Endothelial cell of umbilical vein (primary cell): ENCODE data around the gene ESYT2. TPM values are rescaled to one million over a fixed set of nuclear protein-coding genes. Genes with fewer than 3 reads are reported as not detected.
"Not testable (repeated sequence)": the region's sequence is repeated elsewhere in the genome, so short reads cannot be mapped to it uniquely, and the experiment has no call there.

ENCODE experiments used
- BruUV-seq: library from RNA; stranded (reverse); fragments of 400-500 nt; replicated peaks from 2 replicates; lab custom pipeline; 2021; lab: Mats Ljungman, UMichigan
- CTCF ChIA-PET: fragments of 300-600, 350-600 bp; sonication (Branson Sonifier 250); formaldehyde crosslinking; loops from one replicate; lab custom pipeline; 2021; ENCODE audit warnings: antibody characterized with exemption, inconsistent platforms; lab: Charles Lee
- POLR2A ChIA-PET: fragments of 300-600, 350-600 bp; sonication (Branson Sonifier 250); formaldehyde crosslinking; loops from one replicate; lab custom pipeline; 2021; ENCODE audit warnings: antibody characterized with exemption, inconsistent platforms; lab: Charles Lee
- DNase-seq: peaks from one replicate; pipeline ENCODE4 v3.0.0-alpha.2; 2011; ENCODE audit warnings: low read depth, low spot score
- FAIRE-seq: peaks from 2 replicates; lab custom pipeline; 2011; peaks lifted over from hg19 to GRCh38; lab: Jason Lieb, UNC
- H2AFZ ChIP-seq: 2 replicates; pipeline ENCODE4 v1.6.0; 2012; ENCODE audit warnings: low read depth, low read length, control low read depth, inconsistent platforms
- H3K27ac ChIP-seq: 2 replicates; pipeline ENCODE4 v1.5.1; 2011; ENCODE audit warnings: low read depth, mild to moderate bottlenecking, control low read depth, low read length, moderate library complexity; ENCODE audit not compliant: insufficient read depth
- H3K27me3 ChIP-seq, 2 experiments: 2 replicates each; pipeline versions ENCODE4 v1.6.0 to v1.6.1; 2011; ENCODE audit warnings: low read length in 2 of 2, mixed read lengths in 1 of 2; ENCODE audit not compliant: control insufficient read depth in 2 of 2, insufficient read depth in 2 of 2
- H3K36me3 ChIP-seq, 2 experiments: 2 replicates in 1 of 2; 3 replicates in 1 of 2; pipeline ENCODE4 v1.5.1; 2011; ENCODE audit warnings: low read length in 2 of 2, mild to moderate bottlenecking in 1 of 2, moderate library complexity in 1 of 2; ENCODE audit not compliant: control insufficient read depth in 2 of 2, insufficient read depth in 2 of 2; ENCODE audit errors: extremely low read depth in 1 of 2
- H3K4me1 ChIP-seq: 3 replicates; pipeline ENCODE4 v1.5.1; 2011; ENCODE audit warnings: mild to moderate bottlenecking, low read length; ENCODE audit not compliant: control insufficient read depth, insufficient read depth; ENCODE audit errors: extremely low read depth
- H3K4me2 ChIP-seq: 2 replicates; pipeline ENCODE4 v1.6.1; 2011; ENCODE audit warnings: low read length, control low read depth, mixed read lengths; ENCODE audit not compliant: insufficient read depth
- H3K4me3 ChIP-seq, 3 experiments: fragments of 200-600 bp in 1 of 3; sonication (generic), shearing (Covaris generic) in 1 of 3; replicated peaks in 1 of 3; 2 replicates each; pipeline ENCODE4 v1.5.1; 2011 to 2016; ENCODE audit warnings: control low read depth in 3 of 3, low read length in 3 of 3, mild to moderate bottlenecking in 2 of 3, inconsistent platforms in 1 of 3, low read depth in 1 of 3, moderate library complexity in 1 of 3; ENCODE audit not compliant: insufficient read depth in 1 of 3
- H3K79me2 ChIP-seq: 2 replicates; pipeline ENCODE4 v1.6.0; 2012; ENCODE audit warnings: low read length, inconsistent platforms; ENCODE audit not compliant: control insufficient read depth, insufficient read depth
- H3K9ac ChIP-seq: replicated peaks from 2 replicates; pipeline ENCODE3; 2011; ENCODE audit warnings: low read length, control low read depth; ENCODE audit not compliant: insufficient read depth; ENCODE audit errors: extremely low read depth
- H3K9me1 ChIP-seq: replicated peaks from 3 replicates; pipeline ENCODE4 v1.6.0; 2011; ENCODE audit warnings: mild to moderate bottlenecking, low read length; ENCODE audit not compliant: control insufficient read depth, insufficient read depth; ENCODE audit errors: extremely low read depth
- H3K9me3 ChIP-seq: replicated peaks from 2 replicates; pipeline ENCODE4 v1.5.1; 2012; ENCODE audit warnings: low read length, inconsistent platforms; ENCODE audit not compliant: control insufficient read depth, insufficient read depth
- H4K20me1 ChIP-seq: replicated peaks from 2 replicates; pipeline ENCODE3; 2011; ENCODE audit warnings: mild to moderate bottlenecking, low read length; ENCODE audit not compliant: control insufficient read depth, insufficient read depth; ENCODE audit errors: extremely low read depth
- EZH2 ChIP-seq: IDR thresholded peaks from 2 replicates; pipeline ENCODE4 v1.6.1; 2012; ENCODE audit warnings: borderline replicate concordance, low read depth, mild to moderate bottlenecking, moderate library complexity, low read length, inconsistent platforms; ENCODE audit not compliant: severe bottlenecking
- FOS ChIP-seq: IDR thresholded peaks from 2 replicates; pipeline ENCODE4 v1.6.1; 2011; ENCODE audit warnings: mild to moderate bottlenecking, low read length, moderate library complexity, borderline replicate concordance; ENCODE audit not compliant: insufficient read depth
- GATA2 ChIP-seq: IDR thresholded peaks from 2 replicates; pipeline ENCODE4 v1.7.0; 2011; ENCODE audit warnings: low read depth, mild to moderate bottlenecking, moderate library complexity, mixed read lengths, low read length; ENCODE audit not compliant: insufficient read length, insufficient read depth
- JUN ChIP-seq: IDR thresholded peaks from 2 replicates; pipeline ENCODE4 v1.6.1; 2011; ENCODE audit warnings: borderline replicate concordance, low read depth; ENCODE audit not compliant: insufficient read length, insufficient read depth
- MYC ChIP-seq: IDR thresholded peaks from one replicate; pipeline ENCODE4 v1.6.1; 2011; ENCODE audit warnings: mild to moderate bottlenecking, low read depth, low read length
- POLR2A ChIP-seq: IDR thresholded peaks from 2 replicates; pipeline ENCODE4 v1.6.1; 2012; ENCODE audit warnings: low read depth, mild to moderate bottlenecking, control low read depth, low read length
- POLR2AphosphoS5 ChIP-seq: IDR thresholded peaks from 2 replicates; pipeline ENCODE4 v1.6.1; 2012; ENCODE audit warnings: low read depth, mild to moderate bottlenecking, control low read depth, low read length, moderate library complexity; ENCODE audit not compliant: insufficient read depth
- dilution Hi-C: fragments of 300-500 bp; cut with MboI; formaldehyde crosslinking; loops from one replicate; pipeline ENCODE4 v1.15.0; 2019; ENCODE audit warnings: low sequenced_read_pairs; ENCODE audit not compliant: extremely low pct_ligation_motif_present
- intact Hi-C: fragments of 100-400 bp; cut with micrococcal nuclease; formaldehyde crosslinking; loops from one replicate; pipeline ENCODE4 v1.10.0; 2022
- polyA plus RNA-seq, 4 experiments: library from polyadenylated mRNA; depleted of rRNA in 3 of 4; stranded (reverse) in 3 of 4; unstranded in 1 of 4; fragments of >200 nt; gene quantifications; 2 replicates each; pipeline versions ENCODE4 v1.2.1 to v1.2.3, GENCODE V29; 2011 to 2012; ENCODE audit warnings: missing spikeins in 1 of 4
- total RNA-seq: library from RNA; stranded (reverse); gene quantifications from 2 replicates; pipeline ENCODE4 v1.2.3, GENCODE V29; 2021
- TF ChIP-seq, protein P1 (sequence below): IDR thresholded peaks from 2 replicates; pipeline ENCODE4 v1.6.1; 2011; ENCODE audit not compliant: insufficient read depth, insufficient read length
- TF ChIP-seq, protein P2 (sequence below), 2 donors: IDR thresholded peaks; 1 replicate in 1 of 2; 2 replicates in 1 of 2; pipeline ENCODE4 v1.5.1; 2011; ENCODE audit warnings: low read length in 2 of 2, mild to moderate bottlenecking in 2 of 2, moderate library complexity in 2 of 2, control low read depth in 1 of 2, inconsistent platforms in 1 of 2, low read depth in 1 of 2; ENCODE audit not compliant: insufficient read depth in 1 of 2; ENCODE audit errors: extremely low read depth in 1 of 2

The ESYT2 gene
- total and polyA plus RNA-seq, 2 donors (not counting 3 experiments of a cell fraction or from before 2014, with no cell fraction given) = 18.8 to 46.6 TPM

DNA sequence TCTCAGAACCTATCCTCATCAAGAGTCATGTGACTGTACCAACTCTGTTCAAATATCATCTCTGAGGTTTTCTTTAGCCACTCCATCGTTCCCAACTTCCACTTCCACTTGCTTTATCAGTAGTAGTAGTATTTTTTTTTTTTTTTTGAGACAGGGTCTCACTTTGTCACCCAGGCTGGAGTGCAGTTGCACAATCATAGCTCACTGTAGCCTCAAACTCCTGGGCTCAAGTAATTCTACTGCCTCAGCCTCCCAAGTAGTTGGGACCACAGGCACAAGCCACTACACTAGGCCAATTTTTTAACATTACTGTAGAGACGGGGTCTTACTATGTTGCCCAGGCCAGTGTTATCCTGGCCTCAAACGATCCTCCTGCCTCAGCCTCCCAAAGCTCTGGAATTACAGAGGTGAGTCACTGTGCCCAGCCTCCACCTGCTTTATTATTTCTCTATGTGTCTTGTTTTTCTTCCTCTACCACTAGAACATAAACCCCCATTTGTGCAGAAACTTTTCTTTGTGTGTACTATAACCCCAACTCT lies 130.6 kb downstream of the ESYT2 start:
- Histone ChIP-seq H3K4me3 (no peak overlapping the region), H4K20me1 (no peaks in the 10 kb centered on the region), H3K36me3 (peaks cover 0 to 2% of the 10 kb centered on the region in 2 experiments), H3K4me2 (no peak overlapping the region), H3K4me1 (peaks cover 22% of the 10 kb centered on the region), H3K9me3 (no peaks in the 10 kb centered on the region), H3K9me1 (no peaks in the 10 kb centered on the region), H3K9ac (no peak overlapping the region), H3K27me3 (no peaks in the 10 kb centered on the region), H3K79me2 (peaks cover 75% of the 10 kb centered on the region), H3K27ac (no peak overlapping the region), H2AFZ (no peak overlapping the region)
- BruUV-seq = no TSS peak
- no peak for FAIRE-seq
- TF ChIP-seq MYC (no peak), JUN (no peak), GATA2 (no peak), FOS (no peak), POLR2AphosphoS5 (no peak), EZH2 (no peak), POLR2A (no peak)
- TF ChIP-seq, protein P1, sequence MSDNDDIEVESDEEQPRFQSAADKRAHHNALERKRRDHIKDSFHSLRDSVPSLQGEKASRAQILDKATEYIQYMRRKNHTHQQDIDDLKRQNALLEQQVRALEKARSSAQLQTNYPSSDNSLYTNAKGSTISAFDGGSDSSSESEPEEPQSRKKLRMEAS = no peak
- TF ChIP-seq, protein P2, sequence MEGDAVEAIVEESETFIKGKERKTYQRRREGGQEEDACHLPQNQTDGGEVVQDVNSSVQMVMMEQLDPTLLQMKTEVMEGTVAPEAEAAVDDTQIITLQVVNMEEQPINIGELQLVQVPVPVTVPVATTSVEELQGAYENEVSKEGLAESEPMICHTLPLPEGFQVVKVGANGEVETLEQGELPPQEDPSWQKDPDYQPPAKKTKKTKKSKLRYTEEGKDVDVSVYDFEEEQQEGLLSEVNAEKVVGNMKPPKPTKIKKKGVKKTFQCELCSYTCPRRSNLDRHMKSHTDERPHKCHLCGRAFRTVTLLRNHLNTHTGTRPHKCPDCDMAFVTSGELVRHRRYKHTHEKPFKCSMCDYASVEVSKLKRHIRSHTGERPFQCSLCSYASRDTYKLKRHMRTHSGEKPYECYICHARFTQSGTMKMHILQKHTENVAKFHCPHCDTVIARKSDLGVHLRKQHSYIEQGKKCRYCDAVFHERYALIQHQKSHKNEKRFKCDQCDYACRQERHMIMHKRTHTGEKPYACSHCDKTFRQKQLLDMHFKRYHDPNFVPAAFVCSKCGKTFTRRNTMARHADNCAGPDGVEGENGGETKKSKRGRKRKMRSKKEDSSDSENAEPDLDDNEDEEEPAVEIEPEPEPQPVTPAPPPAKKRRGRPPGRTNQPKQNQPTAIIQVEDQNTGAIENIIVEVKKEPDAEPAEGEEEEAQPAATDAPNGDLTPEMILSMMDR (IDR thresholded peaks at IDR 0.05; ENCODE audit: extremely low read depth in 1 of 2, insufficient read depth in 1 of 2, low read depth in 1 of 2, low read length in 2 of 2) = no peak
- dilution Hi-C loops (no loop called here), intact Hi-C loops (no loop called here)
- no peak for DNase-seq
- POLR2A ChIA-PET = no interaction called here
- CTCF ChIA-PET = interaction anchor here (1.0 to 8.0 kb wide), 2 partner anchors 8 to 279 kb away, joined by 3 to 291 read pairs; no protein-coding TSS in a partner anchor

DNA sequence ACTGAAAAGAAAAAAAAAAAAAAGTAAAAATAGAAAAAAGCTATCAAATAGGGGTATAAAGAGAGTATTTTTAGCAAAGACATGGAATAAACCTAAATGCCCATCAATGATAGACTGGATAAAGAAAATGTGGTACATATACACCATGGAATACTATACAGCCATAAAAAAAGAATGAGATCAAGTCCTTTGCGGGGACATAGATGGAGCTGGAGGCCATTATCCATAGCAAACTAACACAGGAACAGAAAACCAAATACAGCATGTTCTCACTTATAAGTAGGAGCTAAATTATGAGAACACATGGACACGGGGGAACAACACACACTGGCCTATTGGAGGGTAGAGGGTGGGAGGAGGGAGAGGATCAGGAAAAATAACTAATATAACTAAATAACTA lies 131.7 kb downstream of the ESYT2 start:
- H3K36me3 ChIP-seq, dilution Hi-C loops: not testable (repeated sequence)
- intact Hi-C loops = loop anchor here (2.0 kb wide), 1 partner anchor 159 kb away; the partner anchor contains the start of gene DYNC2I1

More for the DNA sequence above, 131.7 kb downstream of the ESYT2 start:
- BruUV-seq, H3K9me1 ChIP-seq, H3K27ac ChIP-seq, H4K20me1 ChIP-seq, H3K9ac ChIP-seq, H3K9me3 ChIP-seq, FAIRE-seq, H3K27me3 ChIP-seq, H2AFZ ChIP-seq, DNase-seq, H3K4me2 ChIP-seq, H3K4me3 ChIP-seq, POLR2A ChIA-PET: not testable (repeated sequence)
- Histone ChIP-seq H3K79me2 (peaks cover 65% of the 10 kb centered on the region), H3K4me1 (peaks cover 11% of the 10 kb centered on the region)
- CTCF ChIA-PET = interaction anchor here (8.0 kb wide), 1 partner anchor 280 kb away, joined by 291 read pairs; no protein-coding TSS in a partner anchor
